ENCODE data around the gene GET3.

Gene GET3

DNA sequence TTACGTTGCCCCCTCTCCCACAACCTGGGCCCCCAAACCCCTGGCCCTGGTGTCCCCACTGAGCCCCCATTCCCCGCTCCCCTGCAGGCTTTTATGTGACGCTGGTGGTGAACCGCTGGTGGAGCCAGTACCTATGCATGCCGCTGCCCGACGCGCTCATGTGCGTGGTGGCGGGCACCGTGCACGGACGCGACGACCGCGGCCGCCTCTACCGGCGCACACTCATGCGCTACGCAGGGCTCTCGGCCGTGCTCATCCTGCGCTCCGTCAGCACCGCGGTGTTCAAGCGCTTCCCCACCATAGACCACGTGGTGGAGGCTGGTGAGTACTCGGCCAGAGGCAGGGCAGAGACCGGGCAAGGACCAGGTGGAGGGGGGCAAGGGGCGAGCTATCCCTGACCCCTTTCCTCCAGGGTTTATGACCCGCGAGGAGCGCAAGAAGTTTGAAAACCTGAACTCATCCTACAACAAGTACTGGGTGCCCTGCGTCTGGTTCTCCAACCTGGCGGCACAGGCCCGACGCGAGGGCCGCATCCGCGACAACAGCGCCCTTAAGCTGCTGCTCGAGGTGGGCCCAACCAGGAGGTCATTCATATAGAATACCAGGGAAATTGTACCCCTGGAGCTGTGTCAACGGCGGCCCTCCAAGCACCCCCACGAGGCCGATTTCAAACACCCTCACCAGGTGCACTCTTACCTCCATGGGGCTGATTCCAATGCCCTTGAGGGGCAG is 17.3 kb downstream of the GET3 start:
- DNase-seq: no peak

DNA sequence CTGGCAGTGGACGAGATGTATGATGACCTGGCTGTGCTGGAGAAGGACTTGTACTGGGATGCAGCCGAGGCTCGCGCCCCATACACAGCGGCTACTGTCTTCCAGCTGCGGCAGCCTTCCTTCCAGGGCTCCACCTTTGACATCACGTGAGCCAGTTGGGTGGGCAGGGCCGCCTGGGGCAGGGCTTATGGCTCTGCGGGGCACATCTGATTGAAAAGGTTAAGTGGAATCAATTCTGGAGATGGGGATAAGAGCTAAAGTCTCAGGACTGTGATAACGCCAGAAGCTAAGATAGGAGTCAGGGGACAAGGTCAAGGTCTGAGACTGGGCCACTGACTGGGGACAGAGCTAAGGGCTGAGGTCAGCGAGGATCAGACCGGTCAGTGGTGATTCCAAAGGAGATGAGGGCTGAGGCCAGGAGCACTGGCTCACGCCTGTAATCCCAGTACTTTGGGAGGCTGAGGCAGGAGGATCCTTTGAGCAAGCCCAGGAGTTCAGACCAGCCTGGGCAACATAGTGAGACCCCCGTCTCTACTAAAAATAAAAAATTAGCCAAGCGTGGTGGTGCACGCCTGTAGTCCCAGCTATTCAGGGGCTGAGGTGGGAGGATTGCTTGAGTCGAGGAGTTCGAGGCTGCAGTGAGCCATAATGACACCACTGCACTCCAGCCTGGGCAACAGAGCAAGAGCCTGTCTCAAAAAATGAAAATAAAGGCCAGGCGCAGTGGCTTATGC is 19.0 kb downstream of the GET3 start:
- DNase-seq: no peak

DNA sequence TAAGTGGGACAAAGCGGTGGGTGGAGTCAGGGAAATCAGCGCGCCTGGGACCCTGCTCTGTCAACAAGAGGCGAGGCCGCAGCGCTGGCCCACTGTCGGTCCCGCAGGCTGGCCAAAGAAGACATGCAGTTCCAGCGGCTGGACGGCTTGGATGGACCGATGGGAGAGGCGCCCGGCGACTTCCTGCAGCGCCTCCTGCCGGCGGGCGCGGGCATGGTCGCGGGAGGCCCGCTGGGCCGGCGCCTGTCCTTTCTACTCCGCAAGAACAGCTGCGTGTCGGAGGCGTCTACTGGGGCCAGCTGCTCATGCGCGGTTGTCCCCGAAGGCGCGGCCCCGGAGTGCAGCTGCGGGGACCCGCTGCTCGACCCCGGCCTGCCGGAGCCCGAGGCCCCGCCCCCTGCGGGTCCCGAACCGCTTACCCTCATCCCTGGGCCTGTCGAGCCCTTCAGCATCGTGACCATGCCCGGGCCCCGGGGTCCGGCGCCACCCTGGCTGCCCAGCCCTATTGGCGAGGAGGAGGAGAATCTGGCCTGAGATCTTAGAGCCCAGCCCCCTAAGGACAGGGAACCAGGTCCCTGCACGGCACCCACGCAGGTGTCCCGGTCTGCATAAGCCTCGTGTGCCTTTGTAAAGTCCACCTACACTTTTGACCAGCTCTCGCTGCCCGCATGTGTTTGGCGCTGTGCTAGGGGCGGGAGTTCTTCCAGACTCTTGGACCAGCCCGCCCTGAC is 20.4 kb downstream of the GET3 start:
- peak in 1 of 2 experiments; percentile 4 for DNase-seq

DNA sequence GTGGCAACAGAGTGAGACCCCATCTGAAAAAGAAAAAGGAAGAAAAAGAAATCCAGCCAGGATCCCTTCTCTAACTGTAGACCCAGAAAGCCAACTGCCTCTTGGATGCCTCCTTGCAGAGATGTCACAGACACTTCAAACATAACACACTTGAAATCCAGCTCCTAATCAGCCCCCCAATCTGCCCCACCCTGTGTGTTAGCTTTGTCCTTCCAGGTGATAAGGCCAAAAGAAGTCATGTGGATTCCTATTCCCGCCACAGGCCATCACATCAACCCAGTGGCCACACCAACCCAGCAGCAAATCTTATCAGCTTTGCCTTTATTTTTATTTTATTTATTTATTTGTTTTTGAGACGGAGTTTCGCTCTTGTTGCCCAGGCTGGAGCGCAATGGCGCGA is 22.4 kb downstream of the GET3 start:
- no peak for DNase-seq

- no peak for DNase-seq
These were observed 25.8 kb downstream of the GET3 start for GRCh38 chr19:12763100-12763499.

DNA sequence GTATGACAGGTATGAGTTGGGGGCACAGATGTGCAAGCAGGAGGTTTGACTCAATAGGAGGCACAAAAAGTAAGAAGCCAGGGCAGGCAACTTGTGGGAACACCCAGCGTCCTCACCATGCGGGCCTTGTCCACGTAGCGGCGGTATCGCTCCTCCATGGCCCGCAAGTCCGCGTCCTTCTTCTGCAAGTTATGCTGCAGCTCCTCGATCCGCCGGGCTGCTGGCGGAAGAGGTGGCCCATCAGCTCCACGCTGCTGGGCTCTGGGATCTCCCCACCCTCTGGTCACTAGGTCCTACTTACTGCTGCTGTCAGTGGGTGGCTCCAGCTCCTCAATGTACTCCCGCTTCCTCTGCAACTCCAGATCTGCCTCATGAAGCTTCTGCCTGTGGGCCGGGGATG is 27.4 kb downstream of the GET3 start:
- DNase-seq: no peak

DNA sequence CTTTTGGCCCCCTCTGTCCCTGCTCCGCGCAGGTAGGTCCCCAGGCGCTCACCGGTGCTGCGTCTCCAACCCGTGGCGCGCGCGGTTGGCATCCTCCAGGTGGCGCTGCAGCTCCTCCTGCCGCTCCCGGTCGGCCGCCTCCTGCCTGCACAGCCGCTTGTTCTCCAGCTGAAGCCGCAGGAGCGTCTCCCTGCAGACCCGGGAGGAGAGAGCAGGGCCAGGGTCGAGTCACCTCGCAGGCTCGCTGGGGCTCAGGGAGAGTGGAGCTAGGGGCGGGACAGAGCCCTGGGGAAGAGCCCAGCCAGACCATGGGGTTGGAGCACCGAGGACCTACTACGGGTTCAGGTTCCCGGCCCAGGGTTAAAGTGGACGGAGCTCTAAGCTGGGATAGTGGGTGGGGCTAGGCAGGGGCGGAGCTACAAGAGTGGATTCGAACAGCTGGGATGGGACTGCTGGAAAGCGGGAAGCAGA is 28.8 kb downstream of the GET3 start:
- DNase-seq: peak; percentile 71 to 75

GRCh38 chr19:12767150-12767549 is 29.9 kb downstream of the GET3 start:
- no peak for DNase-seq

DNA sequence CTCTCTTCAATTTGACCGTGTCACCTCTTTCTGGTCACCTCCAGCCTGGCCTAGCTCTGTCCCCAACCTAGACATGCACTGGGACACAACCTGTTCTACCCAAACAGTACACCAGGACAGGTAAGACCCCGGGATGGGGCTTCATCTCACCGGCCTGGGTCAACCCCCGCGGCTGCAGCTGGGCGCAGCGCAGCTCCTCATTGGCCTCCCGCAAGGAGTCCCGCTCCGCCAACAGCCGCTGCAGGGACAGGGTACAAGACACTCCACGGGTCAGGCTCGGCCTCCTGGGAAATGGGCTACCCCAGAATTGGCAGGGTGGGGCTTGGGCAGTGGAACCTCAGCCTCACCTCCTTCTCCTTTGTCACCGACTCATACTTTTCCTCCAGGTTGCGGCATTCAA is 30.4 kb downstream of the GET3 start:
- DNase-seq: no peak

GRCh38 chr19:12769689-12770088 is 32.4 kb downstream of the GET3 start:
- no peak for DNase-seq

GRCh38 chr19:12770922-12771321 is 33.6 kb downstream of the GET3 start:
- no peak for DNase-seq

DNA sequence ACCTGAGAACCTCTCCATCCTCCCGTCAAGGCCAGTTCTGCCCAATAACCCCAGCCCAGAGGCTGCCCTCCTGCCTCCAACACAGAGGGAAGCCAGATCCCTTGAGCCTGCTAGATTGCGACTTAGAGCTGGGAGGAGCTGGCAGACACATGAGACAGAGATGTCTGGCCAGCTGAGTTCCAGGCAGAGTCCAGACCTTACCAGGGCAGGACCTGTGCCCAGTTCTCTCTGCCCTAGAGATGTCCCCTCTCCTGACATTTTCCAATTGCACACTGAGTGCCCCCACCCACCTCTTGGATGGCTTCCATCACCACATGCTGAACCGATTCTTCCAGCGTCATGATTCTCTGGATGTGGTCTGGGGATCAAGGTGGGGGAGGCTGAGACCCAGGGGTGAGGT is 35.0 kb downstream of the GET3 start:
- no peak for DNase-seq

- no peak for DNase-seq
These were observed 36.3 kb downstream of the GET3 start for GRCh38 chr19:12773571-12773970.

DNA sequence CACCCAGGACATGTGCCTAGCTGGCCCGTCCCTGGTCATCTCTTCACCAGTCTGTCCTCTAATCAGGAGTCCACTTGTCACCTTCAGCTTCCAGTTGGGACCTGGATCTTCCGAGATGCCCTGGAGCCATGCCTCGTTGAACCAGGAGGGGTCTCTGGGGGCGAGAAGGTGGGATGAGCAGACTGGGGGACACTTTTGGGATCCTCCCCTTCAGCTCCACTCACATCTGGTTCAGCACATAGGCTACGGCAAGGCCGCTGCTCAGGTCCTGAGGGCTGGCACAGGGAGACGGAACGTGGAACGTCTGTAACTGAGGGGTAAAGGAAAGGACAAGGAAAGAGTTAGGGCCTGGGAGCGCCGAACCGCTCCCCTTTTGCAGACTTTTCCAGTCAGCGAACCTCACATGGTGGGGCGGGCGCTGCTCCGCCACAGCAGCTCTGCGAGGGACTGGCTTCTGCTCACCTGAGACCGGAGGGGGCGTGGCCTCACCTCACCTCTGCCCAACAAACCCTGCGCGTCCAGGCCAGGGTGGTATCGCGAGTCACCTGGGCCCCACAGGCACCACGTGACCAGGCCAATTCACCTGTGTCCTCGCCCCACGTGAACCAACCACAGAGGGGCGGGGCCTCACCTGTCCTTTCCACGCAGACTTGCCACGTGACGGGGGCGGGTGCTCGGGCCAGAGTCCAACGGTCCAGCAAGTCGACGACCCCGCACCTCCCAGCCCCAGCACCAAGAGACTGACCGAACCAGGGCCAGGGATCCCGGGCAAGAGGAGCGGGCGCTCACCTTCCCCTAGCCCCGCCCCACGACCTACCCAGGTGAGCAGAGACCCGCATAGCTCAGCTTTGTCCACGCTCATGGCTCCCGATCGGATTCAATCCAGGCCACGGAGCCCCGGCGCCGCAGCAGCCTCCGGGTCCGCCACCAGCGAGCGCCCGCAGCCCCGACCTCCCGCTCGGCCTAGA is 37.6 kb downstream of the GET3 start, which contains the start of gene HOOK2:
TSS of gene HOOK2 (minus strand) at position 965 of the 968 bp plus-strand sequence. CDS start at position 862, 103 bp downstream.
- DNase-seq: no peak

DNA sequence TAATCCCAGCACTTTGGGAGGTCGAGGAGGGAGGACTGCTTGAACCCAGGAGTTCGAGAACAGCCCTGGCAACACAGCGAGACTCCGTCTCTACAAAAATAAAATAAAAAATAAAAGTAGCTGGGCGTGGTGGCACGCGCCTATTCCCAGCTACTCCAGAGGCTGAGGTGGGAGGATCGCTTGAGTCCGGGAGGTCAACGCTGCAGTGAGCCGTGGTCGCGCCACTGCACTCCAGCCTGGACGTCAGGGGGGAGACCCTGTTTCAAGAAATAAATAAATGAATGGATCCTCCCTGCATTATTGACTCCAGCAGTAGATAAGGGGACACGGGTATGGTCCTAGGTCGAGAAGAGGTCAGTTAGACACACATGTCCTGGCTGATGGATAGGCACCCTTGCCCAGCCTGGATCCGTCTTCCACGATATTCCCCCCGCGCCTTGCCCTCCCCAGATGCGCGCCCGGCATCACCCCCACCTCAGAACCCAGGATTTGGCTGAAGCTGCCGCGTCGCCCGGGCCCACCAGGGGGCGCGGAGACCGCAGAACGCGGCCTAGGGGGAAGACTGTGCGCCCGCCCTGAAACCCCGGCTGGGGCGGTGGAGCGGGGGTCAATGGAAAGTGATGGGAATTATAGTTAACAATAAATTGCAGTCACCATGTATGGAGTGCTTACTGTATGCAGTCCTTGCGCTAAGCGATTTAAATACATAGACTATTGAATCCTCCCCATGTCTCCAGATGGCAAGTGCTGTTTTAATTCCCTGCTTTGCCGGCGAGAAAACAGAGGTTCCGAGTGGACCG is 40.1 kb downstream of the GET3 start:
- DNase-seq: peak; percentile 55 to 62

- peak; percentile 19 to 55 for DNase-seq
These were observed 41.0 kb downstream of the GET3 start for GRCh38 chr19:12778017-12778904.

- no peak for DNase-seq
These were observed 41.5 kb downstream of the GET3 start for GRCh38 chr19:12778905-12779161.

GRCh38 chr19:12779162-12779993 is 42.1 kb downstream of the GET3 start:
- no peak for DNase-seq

DNA sequence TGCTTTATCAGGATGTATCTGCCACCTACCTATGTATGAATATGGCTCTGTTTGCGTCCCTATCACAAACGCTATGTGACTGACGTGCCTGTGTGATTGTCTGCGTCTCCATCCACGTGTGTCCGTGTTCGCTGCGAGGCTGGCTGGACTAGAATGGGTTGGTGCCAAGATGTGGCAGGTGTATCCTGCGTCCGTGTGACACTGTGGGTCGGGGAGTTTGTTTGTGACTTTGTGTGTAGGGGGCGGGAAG is 44.8 kb downstream of the GET3 start:
- DNase-seq: peak in 1 of 2 experiments; percentile 41
